HCEC 1CT (cell line): ENCODE data around the gene TRIM8.

Source experiments
- DNase-seq: peaks from one replicate; pipeline ENCODE4 v3.0.0-alpha.2; 2017

Gene TRIM8

DNA sequence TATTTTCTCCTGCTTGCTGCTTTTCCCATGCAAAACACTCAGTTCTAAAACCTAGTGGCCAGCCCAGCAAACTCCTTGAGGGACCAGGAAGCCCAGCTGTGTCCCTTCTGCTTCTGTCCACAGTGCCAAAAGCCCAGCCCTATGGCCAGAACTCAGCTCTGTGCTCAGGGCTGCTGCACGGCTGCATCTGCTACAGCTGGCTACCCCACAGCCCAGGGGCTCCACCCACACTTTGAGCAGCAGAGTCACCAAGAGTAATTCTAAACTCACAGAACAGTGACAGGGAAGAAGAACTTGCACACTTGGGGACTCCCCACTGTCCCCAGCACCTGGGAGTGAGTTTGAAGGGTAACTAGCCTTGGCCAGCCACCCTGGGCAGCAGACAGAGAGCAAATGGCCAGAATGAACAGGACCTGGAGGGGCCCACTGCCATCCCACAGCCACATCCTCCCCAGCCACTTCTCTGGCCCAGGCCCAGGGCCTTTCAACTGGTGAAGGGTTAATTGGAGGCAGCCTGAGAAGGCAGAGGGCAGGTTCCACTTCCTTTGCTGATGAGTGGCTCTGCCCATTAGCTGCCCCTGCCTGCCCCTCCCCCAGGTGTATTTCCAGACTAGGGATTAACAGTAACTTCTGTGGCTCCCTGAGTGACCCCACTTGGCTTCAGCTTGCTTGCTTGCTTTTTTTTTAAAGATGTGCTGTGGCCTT, 28.1 kb upstream of the TRIM8 start:
- no peak for DNase-seq

DNA sequence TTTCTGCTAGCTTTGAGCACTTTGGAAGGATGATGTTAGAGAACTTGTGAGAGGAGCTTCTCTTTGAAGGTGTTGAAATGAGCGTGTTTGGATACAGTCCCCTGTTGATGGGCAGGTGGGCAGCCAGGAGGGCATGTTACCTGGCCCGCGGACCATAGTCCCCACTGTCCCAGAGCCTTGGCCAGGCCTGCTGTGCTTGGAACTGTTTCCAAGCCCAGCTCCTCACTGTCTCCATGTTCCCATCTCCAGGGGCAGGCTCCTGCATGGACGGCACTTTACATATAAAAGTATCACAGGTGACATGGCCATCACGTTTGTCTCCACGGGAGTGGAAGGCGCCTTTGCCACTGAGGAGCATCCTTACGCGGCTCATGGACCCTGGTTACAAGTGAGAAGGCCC, 27.2 kb upstream of the TRIM8 start:
- DNase-seq: no peak

DNA sequence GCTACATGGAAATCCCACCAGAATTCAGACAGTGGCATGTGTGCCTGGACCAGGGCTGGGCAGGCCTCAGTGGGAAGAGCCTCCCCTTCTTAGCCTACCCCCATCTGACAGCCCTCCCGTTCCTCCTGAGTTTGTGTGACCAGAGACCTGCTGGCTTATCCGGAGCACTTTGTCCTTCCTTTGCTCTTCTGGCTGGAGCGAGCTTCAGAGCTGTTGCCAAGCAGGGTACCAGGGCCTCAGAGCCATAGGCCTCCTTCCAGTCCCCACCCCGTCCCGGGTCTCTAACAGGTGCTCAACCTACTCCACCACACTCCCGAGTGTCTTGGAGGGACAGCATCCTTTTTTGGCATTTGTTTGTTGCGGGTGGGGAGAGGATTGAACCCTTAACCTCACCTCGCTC, 26.5 kb upstream of the TRIM8 start:
- no peak for DNase-seq

DNA sequence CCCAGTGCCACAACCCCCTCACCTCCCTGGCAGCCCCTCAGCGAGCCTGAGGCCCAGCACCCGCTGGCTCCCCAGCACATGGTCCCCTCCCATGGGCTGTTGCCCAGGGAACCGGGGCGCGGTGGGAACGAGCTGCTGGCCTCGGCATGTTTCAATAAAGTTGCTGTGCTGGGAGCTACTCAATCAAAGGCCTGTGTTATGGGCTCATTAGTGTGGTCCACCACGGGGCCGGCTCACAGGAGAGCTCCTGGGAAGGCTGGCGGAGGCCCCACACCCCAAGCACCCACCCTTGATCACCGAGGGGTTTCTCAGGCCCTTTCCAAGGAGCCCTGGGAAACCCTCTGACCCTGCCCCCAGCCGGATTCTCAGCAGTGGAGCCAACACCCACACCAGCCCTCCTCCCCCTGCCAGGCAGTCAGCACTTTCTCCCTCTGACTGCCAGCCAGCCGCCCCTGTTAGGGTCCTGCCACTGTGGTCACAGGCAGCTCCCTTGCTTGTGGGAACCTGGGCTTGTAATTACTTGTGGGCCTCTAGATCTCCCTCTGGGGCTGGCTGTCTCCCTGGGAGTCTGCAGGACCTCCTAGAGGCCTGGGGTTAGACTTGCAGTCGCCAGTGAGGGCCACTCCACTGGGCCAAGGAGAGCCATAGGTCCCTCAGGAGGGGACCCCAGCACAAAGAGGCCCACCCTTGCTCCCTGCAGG, 24.8 kb upstream of the TRIM8 start:
- DNase-seq: no peak

DNA sequence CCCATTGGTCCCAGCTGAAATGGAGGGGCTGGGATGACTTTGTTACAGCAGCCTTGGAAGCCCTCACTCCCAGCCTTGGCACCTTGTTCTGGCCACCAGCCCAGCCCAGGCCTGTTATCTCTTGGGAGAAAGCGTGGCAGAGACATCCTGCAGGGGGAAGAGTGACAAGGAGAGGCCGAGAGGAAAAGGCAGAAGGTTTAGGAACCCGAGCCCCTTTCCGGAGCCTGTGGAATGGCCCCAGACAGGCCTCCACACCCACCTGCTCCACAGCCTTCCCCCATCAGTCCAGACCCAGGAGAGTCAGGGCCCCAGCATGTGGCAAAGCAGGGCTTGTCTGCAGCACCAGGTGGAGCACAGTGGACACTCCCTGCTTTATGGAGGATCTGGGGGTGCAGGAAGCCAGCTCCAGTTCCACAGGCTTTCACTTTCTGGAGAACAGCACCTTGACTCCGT, 24.1 kb upstream of the TRIM8 start:
- no peak for DNase-seq

DNA sequence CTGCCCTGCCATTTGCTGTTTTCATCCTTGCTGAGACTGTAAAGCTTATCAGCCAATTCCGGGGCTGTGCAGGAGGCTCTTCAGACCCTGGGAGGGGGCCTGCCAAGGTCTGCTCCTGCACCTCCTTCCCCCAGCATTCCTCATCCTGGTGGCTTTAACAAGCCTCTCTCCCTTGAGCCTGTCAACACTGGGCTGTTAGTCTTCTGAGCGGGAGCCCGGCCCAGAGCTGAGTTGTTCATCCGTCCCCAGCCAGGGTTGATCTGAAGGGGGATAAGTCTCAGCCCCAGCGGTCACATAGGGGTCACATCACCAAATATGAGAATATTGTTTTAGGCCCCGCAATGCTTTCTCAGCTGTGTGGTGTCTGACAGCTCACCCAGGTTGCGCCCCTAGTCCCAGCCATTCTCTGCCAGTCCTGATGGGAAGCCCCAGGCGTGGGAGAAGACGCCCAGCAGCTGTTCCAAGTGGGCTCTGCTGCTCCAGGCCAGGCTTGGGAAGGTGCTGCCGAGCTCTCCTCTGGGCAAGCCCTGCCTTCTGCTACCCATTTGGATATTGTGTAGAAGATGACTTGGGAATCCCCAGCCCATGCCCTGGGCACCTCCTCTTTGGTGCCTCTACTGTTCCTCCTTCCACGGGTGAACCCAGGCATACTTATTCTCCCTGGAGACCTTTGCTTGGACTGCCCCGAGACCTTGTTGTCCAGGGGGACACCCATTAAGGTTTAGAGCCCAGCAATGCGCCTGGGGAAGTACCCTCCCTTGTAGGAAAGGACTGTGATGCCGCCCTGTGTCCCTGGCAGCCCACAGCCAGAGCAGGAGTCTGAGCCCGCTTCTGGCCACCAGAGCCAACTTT, 23.5 kb upstream of the TRIM8 start:
- no peak for DNase-seq

DNA sequence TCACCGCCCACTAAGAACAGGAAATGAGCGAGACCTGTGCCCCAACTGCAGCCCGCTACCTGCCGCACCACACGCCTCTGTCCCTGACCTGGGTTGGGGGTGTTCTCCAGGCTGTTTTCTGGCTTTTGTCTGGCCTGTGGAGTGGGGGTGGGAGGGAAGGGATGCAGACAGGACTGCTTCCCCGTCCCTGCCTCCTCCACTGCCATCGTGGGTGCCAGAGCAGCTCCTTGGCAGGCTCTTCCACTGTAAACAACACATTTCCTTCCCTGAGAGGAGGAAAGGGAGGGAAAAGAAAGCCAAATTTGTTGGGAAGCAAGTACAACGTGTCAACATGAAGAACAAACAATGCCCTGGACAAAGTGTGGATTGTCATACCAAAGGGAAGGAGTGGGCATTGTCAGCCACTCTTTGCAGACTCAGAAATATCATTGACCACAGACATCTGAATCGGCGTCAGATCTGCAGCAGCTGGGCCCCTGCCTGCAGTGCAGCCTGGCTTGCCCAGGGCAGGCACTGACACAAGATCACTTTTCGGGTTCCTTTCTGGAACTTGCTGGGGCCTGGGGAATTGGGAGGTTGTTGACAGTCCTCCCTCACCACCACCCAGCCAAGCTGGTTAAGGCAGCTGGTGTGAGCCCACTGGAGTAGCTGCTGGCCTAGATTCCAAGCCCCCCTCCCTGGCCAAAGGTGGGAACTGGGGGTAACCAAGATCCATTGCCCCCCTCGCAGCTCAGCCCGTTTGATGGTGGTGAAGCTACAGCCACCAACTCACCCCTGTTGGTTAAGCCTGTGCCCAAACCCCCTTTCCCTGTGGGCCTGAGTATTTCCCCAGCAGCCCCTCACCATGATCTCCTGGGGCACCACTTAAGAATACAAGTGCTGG, 22.6 kb upstream of the TRIM8 start:
- no peak for DNase-seq

DNA sequence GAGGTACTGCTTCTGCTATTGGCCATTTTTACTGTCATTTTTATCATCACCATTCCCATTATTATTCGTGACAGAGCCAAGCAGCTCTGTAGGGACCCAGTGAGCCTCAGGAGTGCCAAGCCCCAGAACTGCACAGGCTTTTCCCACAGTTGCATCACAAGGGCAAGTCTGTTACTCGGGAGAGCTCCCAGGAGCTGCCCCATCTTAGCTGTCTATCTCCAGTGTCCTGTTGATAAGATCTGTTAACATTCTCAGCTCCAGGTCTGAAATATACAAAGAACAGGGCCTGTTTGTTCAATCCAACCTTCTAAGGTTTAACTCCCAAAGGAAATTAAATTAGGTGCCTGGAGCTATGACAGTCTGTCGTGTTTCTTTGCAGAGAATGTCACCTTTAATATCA, 20.2 kb upstream of the TRIM8 start:
- DNase-seq: no peak

DNA sequence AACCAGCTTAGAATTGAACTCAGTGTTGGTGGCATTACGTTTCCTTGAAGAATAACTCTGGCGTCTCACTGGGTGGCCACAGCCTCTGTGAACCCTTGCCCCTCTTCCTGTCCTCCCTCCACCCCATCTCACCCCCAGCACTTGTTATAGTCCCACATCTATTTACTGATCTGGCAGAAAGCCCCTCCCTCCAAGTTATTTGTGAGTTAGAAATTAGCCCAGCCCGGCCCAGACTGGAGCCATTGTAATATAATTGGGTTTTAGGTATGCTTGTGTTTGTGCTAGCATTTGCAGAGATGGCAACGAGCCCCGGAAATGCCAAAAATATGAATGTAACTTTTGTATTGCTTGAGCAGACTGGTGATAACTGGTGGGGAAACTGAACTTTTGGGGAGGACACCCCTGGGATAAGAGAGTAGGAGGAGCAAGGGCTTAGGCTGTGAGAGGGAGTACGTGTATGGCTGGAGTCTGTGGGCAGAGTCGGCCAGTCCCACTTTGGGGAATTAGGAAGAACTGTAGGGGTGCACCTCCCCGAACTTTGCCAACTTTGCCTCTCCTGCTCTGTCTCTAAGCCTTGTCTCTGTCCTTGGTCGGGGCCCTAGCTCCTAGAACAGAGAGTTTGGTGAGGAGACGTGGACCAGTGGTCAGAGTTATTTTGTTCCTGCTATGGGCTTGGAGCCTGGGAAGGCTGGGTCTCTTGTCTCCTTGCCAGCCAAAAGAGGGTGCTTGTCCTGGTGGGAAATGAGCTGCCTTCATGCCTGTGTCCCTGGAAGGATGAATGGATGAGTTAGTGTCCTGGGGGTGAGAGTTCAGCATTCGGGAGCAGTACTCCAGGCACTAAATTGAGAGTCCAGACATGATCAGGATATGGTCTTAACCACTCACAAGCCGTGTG, 19.3 kb upstream of the TRIM8 start:
- peak; percentile 60 for DNase-seq

DNA sequence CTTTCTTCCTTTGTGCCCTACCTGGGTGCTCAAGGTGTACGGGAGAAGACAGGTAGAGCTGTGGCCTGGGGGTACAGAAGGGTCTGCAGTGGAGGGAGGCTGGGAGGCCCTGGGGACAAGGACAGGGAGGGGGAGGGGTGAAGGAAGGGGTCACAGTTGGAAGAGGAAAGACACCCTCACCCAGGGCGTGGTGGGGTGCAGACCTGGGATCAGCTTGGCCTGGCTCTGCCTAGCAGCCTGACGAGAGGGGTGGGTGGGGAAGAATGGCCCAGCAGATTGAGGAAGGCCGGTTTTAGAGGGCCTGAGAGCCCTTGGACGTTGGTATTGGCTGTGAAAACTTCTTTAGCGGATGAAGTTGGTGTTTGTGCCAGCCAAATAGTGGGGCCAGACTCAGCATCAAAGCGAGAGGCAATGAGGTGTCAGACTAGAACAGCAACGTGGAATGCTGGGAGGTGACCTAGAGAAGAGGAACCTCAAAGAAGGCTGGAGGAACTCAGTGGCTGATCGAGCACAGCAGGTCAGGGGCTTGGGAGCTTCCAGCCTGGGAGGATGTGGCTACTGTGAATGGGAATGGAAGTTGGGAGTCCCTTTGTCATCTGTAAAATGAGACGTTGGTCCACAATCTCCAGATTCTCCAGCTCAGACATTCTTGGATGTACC, 18.1 kb upstream of the TRIM8 start:
- no peak for DNase-seq

DNA sequence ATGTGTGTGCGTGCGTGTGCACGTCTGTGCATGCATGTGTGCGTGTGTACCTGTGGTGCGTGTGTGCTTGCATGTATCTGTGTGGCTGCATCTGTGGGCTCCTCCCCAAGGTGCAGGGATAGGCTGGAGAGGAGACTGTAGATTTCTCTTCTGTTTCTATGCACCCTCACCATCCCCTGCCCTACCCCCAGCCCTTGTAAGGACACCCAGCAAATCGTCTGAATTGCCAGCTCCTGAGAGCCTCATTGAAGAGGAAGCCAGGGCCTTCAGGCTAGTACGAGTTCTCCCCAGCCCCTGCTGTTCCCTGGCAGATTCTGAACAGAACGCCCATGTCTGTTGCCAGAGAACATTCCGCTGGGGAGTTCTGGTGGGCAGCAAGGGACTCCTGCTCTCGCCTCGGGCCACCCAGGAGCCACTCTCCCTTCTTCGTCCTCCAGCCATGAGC, 17.0 kb upstream of the TRIM8 start:
- no peak for DNase-seq

DNA sequence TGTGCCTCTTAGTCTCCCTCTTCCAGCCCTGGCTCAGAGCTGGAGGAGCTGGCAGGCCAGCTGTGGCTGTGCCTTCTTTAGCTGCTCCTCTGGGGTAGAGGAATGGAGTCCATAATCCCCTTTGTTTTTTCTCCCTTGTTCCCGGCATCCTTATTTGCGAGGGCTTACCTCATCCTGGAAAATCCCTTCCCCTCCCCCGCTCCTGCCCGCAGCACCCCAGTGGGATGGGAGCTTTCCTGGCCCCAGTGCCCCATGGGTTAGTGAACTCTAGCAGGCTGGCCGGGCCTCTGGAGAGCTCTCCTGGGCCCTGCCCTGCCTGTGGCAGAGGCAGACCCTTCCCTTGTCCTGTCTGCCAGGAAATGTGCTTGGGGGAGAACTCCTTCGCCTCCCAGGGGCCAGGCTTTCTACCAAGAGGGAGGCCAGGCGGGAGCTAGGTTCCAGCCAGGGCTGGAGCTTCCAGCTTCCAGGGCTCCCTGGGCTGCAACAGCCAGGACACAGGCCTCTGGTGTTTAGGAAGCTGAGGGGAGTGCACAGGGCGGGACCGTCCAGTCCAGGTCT, 16.5 kb upstream of the TRIM8 start:
- DNase-seq: peak; percentile 68

DNA sequence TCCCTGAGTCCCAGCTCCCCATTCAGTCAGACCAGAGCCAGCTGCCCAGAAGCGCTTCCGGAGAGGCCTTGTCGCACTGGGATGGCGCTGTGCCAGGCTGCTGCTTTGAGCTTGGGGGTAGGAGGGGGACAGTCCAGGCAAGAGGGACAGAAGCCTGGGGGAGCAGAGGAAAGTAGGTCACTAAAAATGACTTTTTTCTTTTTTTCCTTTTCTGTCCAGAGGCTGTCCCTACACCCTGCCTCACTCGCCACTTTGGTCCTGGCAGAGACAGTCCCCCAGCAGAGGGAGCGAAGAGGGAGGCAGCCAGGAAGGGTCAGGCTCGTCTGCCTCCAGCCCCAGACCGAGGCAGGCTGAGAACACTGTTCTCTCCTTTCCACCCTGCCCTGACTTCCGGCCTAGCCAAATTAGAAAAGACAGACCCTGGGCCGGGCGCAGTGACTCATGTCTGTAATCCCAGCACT, 15.8 kb upstream of the TRIM8 start:
- DNase-seq: peak; percentile 29

DNA sequence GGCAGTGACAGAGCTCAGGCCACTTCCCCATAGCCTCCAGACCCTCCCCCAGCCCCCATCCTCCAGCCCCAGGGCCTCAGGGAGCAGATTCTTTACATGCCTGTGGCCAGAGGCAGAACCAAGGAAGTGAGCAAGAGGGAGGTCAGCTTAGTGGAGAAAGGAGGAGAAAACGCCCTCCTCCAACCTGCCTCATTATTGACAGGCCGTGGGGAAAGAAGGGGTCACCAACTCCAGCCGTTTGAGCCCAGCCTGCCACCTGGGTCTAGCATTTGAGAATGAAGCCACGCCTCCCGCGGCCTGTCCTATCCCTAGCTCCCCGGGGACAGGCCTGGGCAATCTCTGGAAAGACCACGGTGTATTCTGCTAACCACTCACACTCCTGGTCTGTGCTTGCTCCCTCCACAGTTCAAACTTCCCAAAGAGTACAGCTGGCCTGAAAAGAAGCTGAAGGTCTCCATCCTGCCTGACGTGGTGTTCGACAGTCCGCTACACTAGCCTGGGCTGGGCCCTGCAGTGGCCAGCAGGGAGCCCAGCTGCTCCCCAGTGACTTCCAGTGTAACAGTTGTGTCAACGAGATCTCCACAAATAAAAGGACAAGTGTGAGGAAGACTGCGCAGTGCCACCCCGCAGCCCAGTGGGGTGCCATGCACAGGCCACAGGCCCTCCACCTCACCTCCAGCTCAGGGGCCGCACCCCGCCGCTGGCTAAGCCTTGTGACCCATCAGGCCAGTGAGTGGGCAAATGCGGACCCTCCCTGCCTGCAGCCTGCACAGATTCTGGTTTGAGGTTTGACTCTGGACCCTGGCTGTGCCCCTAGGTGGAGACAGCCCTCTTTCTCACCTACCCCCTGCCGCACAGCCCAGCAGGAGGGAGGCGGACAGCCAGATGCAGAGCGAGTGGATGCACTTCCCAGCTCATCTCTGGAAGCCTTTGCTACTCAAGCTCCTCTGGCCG, 14.3 kb upstream of the TRIM8 start:
- DNase-seq: peak; percentile 92

DNA sequence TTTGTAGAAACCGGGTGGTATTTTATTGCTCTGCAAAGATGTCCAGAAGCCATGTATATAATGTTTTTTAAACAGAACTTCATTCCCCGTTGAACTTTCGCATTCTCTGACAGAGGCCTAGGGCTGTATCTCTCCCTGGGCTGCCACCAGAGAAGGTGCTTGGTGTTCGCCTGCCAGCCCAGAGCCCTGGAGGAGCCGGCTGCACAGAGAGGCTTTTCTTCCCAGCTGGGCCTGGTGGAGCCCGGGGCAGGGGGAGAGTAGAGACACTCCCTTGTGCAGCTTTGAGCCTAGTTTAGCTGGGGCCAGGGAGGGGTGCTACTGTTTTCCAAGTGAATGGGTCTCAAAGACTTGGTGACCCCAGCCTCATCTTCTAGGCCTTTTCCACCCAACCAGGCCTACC, 13.6 kb upstream of the TRIM8 start:
- DNase-seq: no peak

DNA sequence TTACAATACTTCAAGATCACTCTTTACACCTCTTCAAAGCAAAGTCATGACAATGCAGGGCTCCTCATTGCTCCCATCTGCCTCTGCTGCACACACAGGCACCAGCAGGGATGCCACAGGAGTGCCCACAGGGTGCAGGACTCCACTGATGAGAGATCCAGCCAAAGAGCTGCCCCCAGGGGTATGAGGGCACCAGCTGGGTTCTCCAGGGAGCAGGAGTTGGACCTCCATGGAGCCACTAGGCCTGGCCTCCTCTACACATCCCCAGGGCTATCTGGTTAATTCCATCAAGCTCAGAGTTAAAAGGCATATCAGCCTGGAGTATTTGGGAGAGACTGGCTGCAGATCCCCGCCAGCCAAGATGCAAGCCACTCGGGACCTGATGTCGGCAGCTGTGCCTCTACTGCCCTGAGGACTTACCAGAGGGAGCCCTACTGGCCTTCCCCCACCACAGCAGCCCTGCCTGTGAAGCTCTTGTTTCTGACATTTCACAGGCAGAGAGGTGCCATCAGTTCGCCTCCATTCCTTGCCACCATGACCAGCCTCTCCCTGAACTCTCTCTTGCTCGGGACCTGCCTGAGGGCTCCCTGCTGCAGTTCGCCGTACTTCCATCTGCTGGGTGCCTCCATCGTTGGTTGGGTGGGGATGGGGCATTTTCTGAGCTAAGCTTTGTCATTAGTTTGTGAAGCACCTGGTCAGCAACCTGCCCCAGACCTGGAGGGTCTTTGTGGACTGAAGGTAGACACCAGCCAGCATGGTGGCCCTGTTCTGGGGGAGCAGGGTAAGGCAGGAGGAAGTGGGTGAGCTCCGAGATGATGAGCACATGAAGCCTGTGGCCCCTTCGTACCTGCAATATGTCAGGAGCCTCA, 12.5 kb upstream of the TRIM8 start:
- no peak for DNase-seq

DNA sequence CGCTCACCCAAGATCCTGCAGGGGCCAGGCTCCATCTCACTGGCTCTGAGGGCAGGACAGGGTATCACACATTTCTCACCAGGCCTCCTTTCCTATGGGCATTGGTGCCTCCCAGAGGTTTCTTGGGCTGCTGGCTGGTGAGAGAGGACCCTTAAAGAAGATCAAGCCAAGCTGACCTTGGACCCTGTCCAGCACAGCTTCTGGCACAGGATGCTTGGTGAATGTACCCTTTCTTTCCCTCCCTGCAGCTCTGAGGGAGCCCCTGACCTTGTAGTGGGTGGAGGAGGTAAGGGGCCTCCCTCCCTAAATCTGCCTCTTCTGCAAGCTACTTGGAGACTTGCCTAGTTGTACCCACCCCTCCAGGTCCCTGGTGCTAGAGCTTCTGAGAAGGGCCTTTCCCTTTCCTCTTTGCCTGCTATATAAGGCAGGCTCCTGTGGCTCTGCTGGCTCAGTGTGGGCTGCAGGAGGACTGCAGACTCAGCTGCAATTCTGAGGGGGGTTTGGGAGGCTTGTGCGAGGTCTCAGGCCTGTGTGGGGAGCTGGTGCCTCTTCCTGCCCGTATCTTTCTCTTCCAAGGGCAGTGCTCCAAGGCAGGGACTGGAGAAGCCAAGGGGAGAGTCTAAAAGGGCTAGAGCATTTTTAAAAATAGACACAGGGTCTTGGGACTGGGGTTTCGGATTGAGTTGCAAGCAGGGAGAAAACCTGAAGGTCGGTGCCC, 11.7 kb upstream of the TRIM8 start:
- no peak for DNase-seq

DNA sequence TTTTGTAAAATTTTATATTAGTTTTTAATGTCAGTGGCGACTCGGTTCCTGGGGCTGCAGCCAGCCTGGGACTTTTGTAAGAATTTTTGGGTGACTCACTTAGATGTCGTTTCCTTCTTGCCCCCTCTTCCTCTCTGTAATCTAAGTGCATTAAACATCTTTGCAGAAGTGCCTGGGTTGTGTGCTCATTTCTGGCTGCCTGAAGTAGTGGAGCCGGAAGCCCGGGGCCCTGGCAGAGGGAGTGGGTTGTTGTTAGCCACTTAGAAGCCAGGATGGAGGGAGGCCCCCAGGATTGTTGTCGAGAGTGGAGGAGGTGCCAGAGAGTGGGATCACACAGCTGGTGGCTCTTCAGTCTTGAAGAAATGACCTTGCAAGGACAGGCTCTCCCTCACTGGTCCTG, 11.0 kb upstream of the TRIM8 start:
- DNase-seq: peak; percentile 82
